GM23248 (cell line): ENCODE results near the gene RGS9.

Experiments
- EZH2 ChIP-seq: fragments of 200-600 bp; sonication (generic); IDR thresholded peaks from 2 replicates; pipeline ENCODE4 v1.6.1; 2018; ENCODE audit warnings: antibody characterized with exemption, mild to moderate bottlenecking; ENCODE audit not compliant: insufficient read depth, poor library complexity, severe bottlenecking
- EZH2phosphoT487 ChIP-seq: fragments of 200-600 bp; sonication (generic); IDR thresholded peaks from 2 replicates; pipeline ENCODE4 v1.6.1; 2018; ENCODE audit warnings: antibody characterized with exemption, moderate library complexity, mild to moderate bottlenecking, low read depth; ENCODE audit not compliant: insufficient read depth

DNA sequence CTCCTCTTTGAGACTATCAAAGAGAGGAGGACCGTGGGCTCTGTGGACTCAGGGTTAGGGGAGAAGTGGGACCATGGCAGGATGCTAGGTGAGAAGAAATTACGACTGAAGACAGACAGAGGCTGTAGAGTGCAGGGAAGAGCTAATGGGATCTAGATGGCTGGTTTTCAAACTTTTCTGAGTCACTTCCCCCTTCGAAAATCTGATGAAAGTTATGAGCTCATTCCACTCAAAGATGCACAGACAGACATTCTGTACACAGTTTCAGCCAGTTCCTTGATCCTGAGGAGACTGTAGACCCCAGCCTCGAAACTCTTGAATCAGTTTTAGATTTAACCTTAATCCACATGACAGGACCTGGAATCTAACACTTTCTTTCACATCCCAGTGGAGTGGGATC lies 40.7 kb downstream of the RGS9 start:
- TF ChIP-seq EZH2phosphoT487 (no peak), EZH2 (no peak)
